ENCODE data around the gene TMC1.

- TF ChIP-seq POLR2AphosphoS5 (IDR thresholded peaks at IDR 0.05) (no peak), CTCF (IDR thresholded peaks at IDR 0.05) (no peak)
These were observed 30.9 kb downstream of the TMC1 start for GRCh38 chr9:72552356-72552755.

Data from transverse colon (tissue), 4 donors.